Measurements from ENCODE around the gene KLHL40.
A peak's percentile ranks its signal among the peaks of the same experiment; 100 is the strongest.

KLHL40 gene

GRCh38 chr3:42723219-42723618, 37.9 kb downstream of the KLHL40 start:
- DNase-seq (ENCODE audit: low spot score), result peak; percentile 25

- no peak for DNase-seq (ENCODE audit: low spot score)
Measured at GRCh38 chr3:42725454-42725853, 40.1 kb downstream of the KLHL40 start.

GRCh38 chr3:42728056-42728455, 42.7 kb downstream of the KLHL40 start:
- DNase-seq (ENCODE audit: low spot score), result no peak

- DNase-seq (ENCODE audit: low spot score), result no peak
Measured at GRCh38 chr3:42728668-42729364, 43.5 kb downstream of the KLHL40 start.

- DNase-seq (ENCODE audit: low spot score), result no peak
Measured at GRCh38 chr3:42729404-42730145, 44.2 kb downstream of the KLHL40 start.

GRCh38 chr3:42730294-42730693, 45.0 kb downstream of the KLHL40 start:
- no peak for DNase-seq (ENCODE audit: low spot score)

GRCh38 chr3:42730706-42731420, 45.5 kb downstream of the KLHL40 start:
- DNase-seq (ENCODE audit: low spot score), result no peak

GRCh38 chr3:42731476-42732195, 46.3 kb downstream of the KLHL40 start:
- no peak for DNase-seq (ENCODE audit: low spot score)

GRCh38 chr3:42732196-42732828, 47.0 kb downstream of the KLHL40 start:
- DNase-seq (ENCODE audit: low spot score), result no peak

- no peak for DNase-seq (ENCODE audit: low spot score)
Measured at GRCh38 chr3:42732829-42733459, 47.6 kb downstream of the KLHL40 start.

GRCh38 chr3:42733501-42734262, 48.3 kb downstream of the KLHL40 start:
- DNase-seq (ENCODE audit: low spot score), result no peak

- no peak for DNase-seq (ENCODE audit: low spot score)
Measured at GRCh38 chr3:42734263-42734860, 49.0 kb downstream of the KLHL40 start.

- no peak for DNase-seq (ENCODE audit: low spot score)
Measured at GRCh38 chr3:42735019-42735418, 49.7 kb downstream of the KLHL40 start.

- DNase-seq (ENCODE audit: low spot score), result no peak
Measured at GRCh38 chr3:42735615-42736014, 50.3 kb downstream of the KLHL40 start.

GRCh38 chr3:42736081-42736480, 50.7 kb downstream of the KLHL40 start:
- no peak for DNase-seq (ENCODE audit: low spot score)

GRCh38 chr3:42736531-42736930, 51.2 kb downstream of the KLHL40 start:
- DNase-seq (ENCODE audit: low spot score), result no peak

- no peak for DNase-seq (ENCODE audit: low spot score)
Measured at GRCh38 chr3:42739401-42740158, 54.2 kb downstream of the KLHL40 start.

- no peak for DNase-seq (ENCODE audit: low spot score)
Measured at GRCh38 chr3:42741796-42742195, 56.5 kb downstream of the KLHL40 start.
